Loucy (cell line): ENCODE measurements around the gene KLF13.

Source experiments
- EZH2phosphoT487 ChIP-seq: fragments of 200-600 bp; IDR thresholded peaks from 2 replicates; pipeline ENCODE4 v1.6.1; 2018; ENCODE audit warnings: antibody characterized with exemption, mild to moderate bottlenecking, moderate library complexity, borderline replicate concordance
- TF ChIP-seq, protein P1 (sequence below): fragments of 200-600 bp; sonication (generic); conservative IDR thresholded peaks from 2 replicates; pipeline ENCODE4 v1.5.1; 2014; ENCODE audit warnings: mild to moderate bottlenecking, antibody characterized with exemption, low read length

DNA sequence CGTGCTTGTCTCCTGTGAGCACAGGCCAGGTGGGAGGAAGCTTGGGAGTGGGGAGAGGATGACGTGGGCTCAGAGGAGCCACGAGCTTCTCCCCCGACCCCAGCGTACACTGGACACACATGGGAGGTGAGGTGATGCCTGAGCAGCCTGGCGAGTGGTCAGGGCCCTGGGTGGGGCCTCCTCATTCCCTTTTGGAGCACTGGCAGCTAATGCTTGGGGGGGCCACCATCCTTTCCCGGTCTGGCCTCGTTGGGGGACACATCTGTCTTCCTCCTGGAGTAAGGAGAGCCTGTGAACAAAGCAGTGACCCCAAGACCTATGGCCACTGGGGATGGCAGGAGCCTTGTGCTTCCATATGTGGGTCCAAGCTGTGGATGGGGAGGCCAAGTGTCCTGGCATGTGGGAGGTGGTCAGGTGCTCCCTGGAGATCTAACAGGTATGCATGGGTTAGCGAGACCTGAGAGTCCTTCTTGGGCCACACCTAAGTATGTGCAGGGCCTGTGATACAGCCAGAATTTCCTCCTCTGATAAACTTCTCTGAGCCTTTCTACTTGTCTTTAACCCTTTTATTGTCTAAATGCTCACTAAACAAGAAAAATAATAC, 9.5 kb downstream of the KLF13 start:
- TF ChIP-seq, protein P1, sequence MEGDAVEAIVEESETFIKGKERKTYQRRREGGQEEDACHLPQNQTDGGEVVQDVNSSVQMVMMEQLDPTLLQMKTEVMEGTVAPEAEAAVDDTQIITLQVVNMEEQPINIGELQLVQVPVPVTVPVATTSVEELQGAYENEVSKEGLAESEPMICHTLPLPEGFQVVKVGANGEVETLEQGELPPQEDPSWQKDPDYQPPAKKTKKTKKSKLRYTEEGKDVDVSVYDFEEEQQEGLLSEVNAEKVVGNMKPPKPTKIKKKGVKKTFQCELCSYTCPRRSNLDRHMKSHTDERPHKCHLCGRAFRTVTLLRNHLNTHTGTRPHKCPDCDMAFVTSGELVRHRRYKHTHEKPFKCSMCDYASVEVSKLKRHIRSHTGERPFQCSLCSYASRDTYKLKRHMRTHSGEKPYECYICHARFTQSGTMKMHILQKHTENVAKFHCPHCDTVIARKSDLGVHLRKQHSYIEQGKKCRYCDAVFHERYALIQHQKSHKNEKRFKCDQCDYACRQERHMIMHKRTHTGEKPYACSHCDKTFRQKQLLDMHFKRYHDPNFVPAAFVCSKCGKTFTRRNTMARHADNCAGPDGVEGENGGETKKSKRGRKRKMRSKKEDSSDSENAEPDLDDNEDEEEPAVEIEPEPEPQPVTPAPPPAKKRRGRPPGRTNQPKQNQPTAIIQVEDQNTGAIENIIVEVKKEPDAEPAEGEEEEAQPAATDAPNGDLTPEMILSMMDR, result no peak
- TF ChIP-seq EZH2phosphoT487, result no peak
